ENCODE results near the gene TMEM131L. TPM values are rescaled to one million over a fixed set of nuclear protein-coding genes. Genes with fewer than 3 reads are reported as not detected.

TMEM131L gene
- total RNA-seq, 1 experiment from 2014 or later: 8.2 TPM

- no peak for DNase-seq (ENCODE audit: low read depth)
Measured at GRCh38 chr4:153520801-153521329, 54.7 kb downstream of the TMEM131L start.

GRCh38 chr4:153521478-153521877 is 55.3 kb downstream of the TMEM131L start:
- DNase-seq (ENCODE audit: low read depth): no peak

- no peak for DNase-seq (ENCODE audit: low read depth)
Measured at GRCh38 chr4:153521999-153522801, 56.0 kb downstream of the TMEM131L start.

- no peak for DNase-seq (ENCODE audit: low read depth)
Measured at GRCh38 chr4:153522802-153523094, 56.6 kb downstream of the TMEM131L start.

GRCh38 chr4:153523164-153523796 is 57.1 kb downstream of the TMEM131L start:
- DNase-seq (ENCODE audit: low read depth): no peak

- no peak for DNase-seq (ENCODE audit: low read depth)
Measured at GRCh38 chr4:153523941-153524386, 57.8 kb downstream of the TMEM131L start.

GRCh38 chr4:153524682-153525081 is 58.5 kb downstream of the TMEM131L start:
- no peak for DNase-seq (ENCODE audit: low read depth)

- no peak for DNase-seq (ENCODE audit: low read depth)
Measured at GRCh38 chr4:153527690-153528089, 61.5 kb downstream of the TMEM131L start.

- DNase-seq (ENCODE audit: low read depth): no peak
Measured at GRCh38 chr4:153528705-153529485, 62.7 kb downstream of the TMEM131L start.

GRCh38 chr4:153529646-153530045 is 63.5 kb downstream of the TMEM131L start:
- no peak for DNase-seq (ENCODE audit: low read depth)

- no peak for DNase-seq (ENCODE audit: low read depth)
Measured at GRCh38 chr4:153530284-153530999, 64.3 kb downstream of the TMEM131L start.

- no peak for DNase-seq (ENCODE audit: low read depth)
Measured at GRCh38 chr4:153531000-153531358, 64.8 kb downstream of the TMEM131L start.

- DNase-seq (ENCODE audit: low read depth): no peak
Measured at GRCh38 chr4:153531976-153532626, 65.9 kb downstream of the TMEM131L start.

- DNase-seq (ENCODE audit: low read depth): no peak
Measured at GRCh38 chr4:153532636-153533035, 66.5 kb downstream of the TMEM131L start.

- DNase-seq (ENCODE audit: low read depth): no peak
Measured at GRCh38 chr4:153533387-153533786, 67.2 kb downstream of the TMEM131L start.

- DNase-seq (ENCODE audit: low read depth): no peak
Measured at GRCh38 chr4:153534792-153535629, 68.9 kb downstream of the TMEM131L start.

GRCh38 chr4:153535772-153536513 is 69.8 kb downstream of the TMEM131L start:
- peak; percentile 46 for DNase-seq (ENCODE audit: low read depth)

- DNase-seq (ENCODE audit: low read depth): no peak
Measured at GRCh38 chr4:153537493-153537960, 71.4 kb downstream of the TMEM131L start.

All from M059J (cell line).